Cardiac muscle cell (in vitro differentiated cells and primary cell): Measurements from ENCODE around the gene VSIR. TPM values are rescaled to one million over a fixed set of nuclear protein-coding genes. Genes with fewer than 3 reads are reported as not detected.

Experiments used
- DNase-seq, 2 donors: peaks; one replicate each; pipeline versions ENCODE4 v3.0.0 to v3.0.0-alpha.2; 2010 to 2017; ENCODE audit warnings: low read depth in 1 of 2, low spot score in 1 of 2
- H3K27ac ChIP-seq: fragments of 200-600 bp; sonication (generic); 2 replicates; pipeline ENCODE4 v1.5.1; 2016
- H3K27me3 ChIP-seq: fragments of 200-600 bp; sonication (generic); 2 replicates; pipeline ENCODE4 v1.6.0; 2016; ENCODE audit warnings: control low read depth
- H3K36me3 ChIP-seq: fragments of 200-600 bp; sonication (generic); 2 replicates; pipeline ENCODE4 v1.5.1; 2016; ENCODE audit warnings: control low read depth
- H3K4me1 ChIP-seq: fragments of 200-600 bp; sonication (generic); 2 replicates; pipeline ENCODE4 v1.8.1; 2017; ENCODE audit warnings: low read depth, mild to moderate bottlenecking, mixed run types
- H3K4me3 ChIP-seq: fragments of 200-600 bp; sonication (generic); 2 replicates; pipeline ENCODE4 v1.5.1; 2016; ENCODE audit warnings: mild to moderate bottlenecking
- H3K9me3 ChIP-seq: fragments of 200-600 bp; sonication (generic); 2 replicates; pipeline ENCODE4 v1.5.1; 2017; ENCODE audit warnings: low read depth, mild to moderate bottlenecking, control low read depth
- CTCF ChIP-seq: IDR thresholded peaks from 2 replicates; pipeline ENCODE4 v1.5.1; 2012; ENCODE audit warnings: low read depth, mild to moderate bottlenecking, low read length
- polyA plus RNA-seq: library from polyadenylated mRNA; unstranded; fragments of >200 nt; fragmentation: Nextera tagmentation; extraction: Ambion mirVana; gene quantifications from 2 replicates; pipeline ENCODE4 v1.2.1, GENCODE V29; 2016
- total RNA-seq: library from RNA; depleted of rRNA; stranded (reverse); fragments of >200 nt; gene quantifications from 2 replicates; pipeline ENCODE4 v1.2.3, GENCODE V29; 2016

VSIR gene
- total and polyA plus RNA-seq, 2 experiments from 2014 or later: 1.7 to 1.8 TPM

- no peaks in the 10 kb centered on the region for H3K36me3 ChIP-seq
- no peak within 1 kb of the TSS for H3K4me3 ChIP-seq
- no peak within 1 kb of the TSS for H3K27ac ChIP-seq
- peak in 1 of 2 donors; percentile 41 for DNase-seq
- H3K27me3 ChIP-seq: no peaks in the 10 kb centered on the region
- peaks cover 4% of the 10 kb centered on the region for H3K4me1 ChIP-seq
- TF ChIP-seq CTCF: no peak
- H3K9me3 ChIP-seq: no peaks in the 10 kb centered on the region
Observed at GRCh38 chr10:71719464-71720201, 53.7 kb downstream of the VSIR start, which contains the start of gene C10orf105. TSS of gene C10orf105 (minus strand) at chr10:71719778. CDS start at chr10:71716337, 3,441 bp downstream.

- Histone ChIP-seq H3K4me3 (no peak overlapping the region), H3K9me3 (no peaks in the 10 kb centered on the region), H3K4me1 (peaks cover 4% of the 10 kb centered on the region), H3K27me3 (no peaks in the 10 kb centered on the region), H3K27ac (no peak overlapping the region), H3K36me3 (no peaks in the 10 kb centered on the region)
- TF ChIP-seq CTCF: no peak
- DNase-seq: peak in 1 of 2 donors; percentile 26
Observed at GRCh38 chr10:71719042-71719441, 54.3 kb downstream of the VSIR start.

- H3K9me3 ChIP-seq: no peaks in the 10 kb centered on the region
- no peak overlapping the region for H3K27ac ChIP-seq
- no peak overlapping the region for H3K4me3 ChIP-seq
- no peaks in the 10 kb centered on the region for H3K27me3 ChIP-seq
- TF ChIP-seq CTCF: no peak
- H3K4me1 ChIP-seq: peaks cover 8% of the 10 kb centered on the region
- DNase-seq: no peak
- H3K36me3 ChIP-seq: no peaks in the 10 kb centered on the region
Observed at GRCh38 chr10:71718165-71718698, 55.1 kb downstream of the VSIR start.

- no peaks in the 10 kb centered on the region for H3K36me3 ChIP-seq
- peaks cover 8% of the 10 kb centered on the region for H3K4me1 ChIP-seq
- no peaks in the 10 kb centered on the region for H3K27me3 ChIP-seq
- H3K27ac ChIP-seq: no peak overlapping the region
- no peak for TF ChIP-seq CTCF
- H3K4me3 ChIP-seq: no peak overlapping the region
- no peaks in the 10 kb centered on the region for H3K9me3 ChIP-seq
- peak in 1 of 2 donors; percentile 45 for DNase-seq
Observed at GRCh38 chr10:71717551-71717951, 55.8 kb downstream of the VSIR start.

GRCh38 chr10:71717056-71717455 lies 56.3 kb downstream of the VSIR start:
- Histone ChIP-seq H3K27ac (no peak overlapping the region), H3K4me1 (peaks cover 8% of the 10 kb centered on the region), H3K36me3 (no peaks in the 10 kb centered on the region), H3K9me3 (no peaks in the 10 kb centered on the region), H3K27me3 (no peaks in the 10 kb centered on the region), H3K4me3 (no peak overlapping the region)
- DNase-seq: no peak
- no peak for TF ChIP-seq CTCF
